Dedifferentiated amniotic fluid mesenchymal stem cell (primary cell): ENCODE results near the gene DNAH10.
"Not testable (repeated sequence)": the region's sequence is repeated elsewhere in the genome, so short reads cannot be mapped to it uniquely, and the experiment has no call there.

Source experiments
- DNase-seq: peaks from one replicate; pipeline ENCODE4 v3.0.0-alpha.2; 2016; ENCODE audit errors: extremely low spot score

DNAH10 gene

GRCh38 chr12:123744836-123745235 is 17.3 kb upstream of the DNAH10 start:
- no peak for DNase-seq

GRCh38 chr12:123747309-123747708 is 14.8 kb upstream of the DNAH10 start:
- DNase-seq, result no peak

GRCh38 chr12:123748161-123748560 is 13.9 kb upstream of the DNAH10 start:
- no peak for DNase-seq

DNA sequence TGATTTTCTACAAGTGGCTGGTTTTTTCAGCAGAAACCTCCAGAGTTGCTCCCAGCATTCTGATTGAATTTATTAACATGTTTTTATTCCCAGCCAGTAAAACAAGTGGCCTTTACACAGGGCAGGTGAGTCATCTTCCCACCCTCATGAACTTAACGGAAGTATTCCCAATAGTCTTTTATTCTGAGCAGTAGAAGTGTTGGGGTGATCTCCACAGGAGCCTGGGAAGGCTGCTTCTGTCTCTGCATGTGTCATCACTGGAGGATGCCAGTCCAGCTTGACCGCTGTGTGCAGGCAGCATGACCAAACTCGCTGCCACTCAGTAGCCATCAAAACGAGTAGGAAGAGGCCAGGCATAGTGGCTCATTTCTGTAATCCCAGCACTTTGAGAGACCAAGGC is 13.4 kb upstream of the DNAH10 start:
- no peak for DNase-seq

DNA sequence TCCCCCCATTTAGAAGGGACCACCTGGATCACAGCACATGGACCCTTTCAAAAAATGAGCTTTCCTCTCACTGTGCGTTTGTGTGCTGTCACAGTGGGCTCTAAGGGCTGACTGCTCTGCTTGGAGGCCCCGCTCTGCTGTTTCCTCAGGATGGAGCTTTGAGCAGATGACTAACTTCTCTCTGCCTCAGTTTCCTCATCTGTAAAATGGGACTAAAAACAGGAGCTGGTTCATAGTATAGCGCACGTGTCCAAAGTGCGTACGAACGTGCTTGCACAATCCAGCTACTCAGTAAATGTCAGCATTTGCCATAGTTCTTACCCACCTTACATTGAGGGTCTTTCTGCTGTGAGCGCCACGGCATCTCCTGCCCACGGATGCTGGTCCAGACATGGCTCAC is 12.7 kb upstream of the DNAH10 start:
- no peak for DNase-seq

DNA sequence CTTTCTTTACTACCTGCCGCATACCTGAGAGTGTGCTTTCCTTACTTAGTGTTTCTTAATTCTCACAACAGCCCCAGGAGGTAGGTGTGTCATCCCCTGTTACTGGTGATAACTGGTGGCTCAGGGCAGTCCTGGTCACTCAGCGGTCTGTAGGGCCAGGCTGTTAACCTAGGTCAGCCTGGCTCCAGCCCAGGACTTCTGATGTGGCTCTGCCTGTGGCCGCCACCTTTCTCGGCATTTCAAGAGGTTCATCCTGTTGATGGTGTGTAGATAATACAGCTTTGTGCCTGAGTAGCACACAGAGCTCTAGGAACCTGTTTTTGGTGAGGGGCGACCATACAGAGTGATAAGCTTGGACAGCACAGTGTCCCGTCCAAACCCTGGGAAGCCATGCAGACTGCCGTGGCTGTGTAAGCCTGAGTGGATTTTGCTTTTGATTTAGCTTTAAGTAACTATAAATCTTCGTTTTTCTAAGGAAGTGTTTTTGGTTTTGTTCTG is 11.9 kb upstream of the DNAH10 start:
- DNase-seq, result no peak

- DNase-seq, result no peak
These were observed 10.1 kb upstream of the DNAH10 start for GRCh38 chr12:123752046-123752445.

GRCh38 chr12:123754041-123754772 is 7.9 kb upstream of the DNAH10 start:
- DNase-seq, result no peak

DNA sequence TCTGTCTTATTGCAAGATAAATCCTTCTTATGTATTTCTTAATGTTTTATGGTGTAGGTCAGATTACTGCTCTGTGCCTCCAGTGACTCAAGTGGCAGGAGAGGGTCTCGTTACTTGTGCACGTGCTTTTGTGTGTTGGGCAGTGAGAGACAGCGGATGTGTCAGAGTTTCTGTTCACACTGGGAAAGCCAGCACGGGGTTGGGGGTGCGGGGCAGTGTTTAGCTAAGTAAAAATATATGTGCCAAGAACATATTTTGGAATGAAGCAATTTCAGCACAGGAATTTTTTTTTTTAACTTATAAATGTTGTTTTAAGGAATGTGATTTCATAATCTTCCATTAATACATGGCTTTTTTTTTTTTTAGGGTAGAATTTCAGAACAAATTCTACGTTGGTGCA is 4.5 kb upstream of the DNAH10 start:
- DNase-seq, result peak; percentile 41

- no peak for DNase-seq
These were observed 1.7 kb upstream of the DNAH10 start for GRCh38 chr12:123760267-123760938.

GRCh38 chr12:123762715-123763052 is 583 bp downstream of the DNAH10 start:
- DNase-seq, result no peak

DNA sequence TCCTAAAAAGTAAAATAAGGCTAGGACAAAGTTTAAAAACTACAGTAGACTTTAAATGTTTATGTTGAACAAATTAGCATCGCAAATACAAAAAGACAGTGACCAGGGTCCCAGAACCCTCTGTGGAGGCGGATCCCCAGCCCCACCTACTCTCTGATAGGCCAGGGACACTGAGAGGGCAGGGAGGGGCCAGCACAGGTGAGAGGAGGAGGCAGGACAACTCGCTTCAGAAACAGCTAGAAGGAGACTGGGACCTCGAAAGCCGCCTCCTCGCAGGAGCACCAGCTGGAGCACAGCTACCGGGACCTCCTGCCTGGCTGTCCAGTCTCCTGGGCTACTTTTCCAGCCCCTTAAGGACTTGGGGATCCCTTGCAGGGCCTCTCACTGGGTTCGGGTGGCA is 992 bp downstream of the DNAH10 start:
- no peak for DNase-seq

DNA sequence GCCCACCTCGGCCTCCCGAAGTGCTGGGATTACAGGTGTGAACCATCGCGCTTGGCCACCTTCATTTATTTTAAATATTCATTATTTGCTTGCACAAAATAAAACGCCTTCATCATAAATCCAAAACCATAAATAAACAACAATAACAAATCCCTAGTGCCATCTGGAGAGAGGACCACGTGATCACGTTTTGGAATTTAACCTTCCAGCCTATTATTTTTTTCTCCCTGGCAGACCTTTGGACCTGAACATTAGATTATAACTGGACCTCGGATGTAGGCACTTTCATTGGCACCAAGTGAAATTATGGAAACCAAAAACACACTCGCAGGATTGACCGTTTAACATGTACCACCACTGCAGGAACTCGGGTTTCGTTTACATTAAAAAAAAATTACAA is 2.0 kb downstream of the DNAH10 start:
- DNase-seq, result no peak

GRCh38 chr12:123765504-123766035 is 3.5 kb downstream of the DNAH10 start:
- DNase-seq, result no peak

- DNase-seq, result no peak
These were observed 5.5 kb downstream of the DNAH10 start for GRCh38 chr12:123767613-123768012.

DNA sequence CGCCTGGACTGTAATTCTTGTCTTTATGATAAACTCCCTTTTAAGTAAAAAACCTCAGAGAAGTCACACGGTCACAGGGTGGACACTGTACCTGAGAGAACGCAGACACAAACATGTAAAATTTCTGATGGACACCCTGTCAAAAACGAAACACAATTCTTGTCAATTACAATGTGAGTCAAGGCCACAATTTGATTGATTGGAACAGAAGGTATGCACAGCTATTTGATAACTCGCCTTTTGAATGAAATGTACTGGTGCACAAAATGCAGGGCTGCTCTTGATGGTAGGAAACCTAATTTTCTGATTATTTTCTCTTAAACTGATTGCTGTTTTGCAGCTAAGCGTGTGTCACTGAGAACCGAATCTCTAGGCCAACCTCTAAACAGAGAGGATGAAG is 9.2 kb downstream of the DNAH10 start:
- DNase-seq, result no peak

DNA sequence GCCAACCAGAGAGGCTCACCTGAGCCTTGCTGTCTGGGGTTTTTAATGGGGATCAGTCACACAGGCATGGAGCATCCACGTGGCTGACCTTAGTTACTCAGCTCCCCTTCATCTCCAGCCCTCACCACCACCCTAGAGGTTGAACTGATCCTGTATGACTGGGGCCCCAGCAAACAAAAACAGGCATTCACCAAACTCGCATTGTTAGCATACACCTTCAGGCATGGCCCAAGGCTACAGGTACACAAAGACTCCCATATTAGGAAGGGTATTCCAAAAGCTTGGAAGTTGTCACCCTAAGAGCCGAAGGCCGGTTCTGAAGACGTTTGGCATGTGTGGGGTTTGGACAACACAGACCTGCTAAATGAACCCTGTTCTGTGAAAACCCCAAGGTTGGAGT is 10.0 kb downstream of the DNAH10 start:
- no peak for DNase-seq

DNA sequence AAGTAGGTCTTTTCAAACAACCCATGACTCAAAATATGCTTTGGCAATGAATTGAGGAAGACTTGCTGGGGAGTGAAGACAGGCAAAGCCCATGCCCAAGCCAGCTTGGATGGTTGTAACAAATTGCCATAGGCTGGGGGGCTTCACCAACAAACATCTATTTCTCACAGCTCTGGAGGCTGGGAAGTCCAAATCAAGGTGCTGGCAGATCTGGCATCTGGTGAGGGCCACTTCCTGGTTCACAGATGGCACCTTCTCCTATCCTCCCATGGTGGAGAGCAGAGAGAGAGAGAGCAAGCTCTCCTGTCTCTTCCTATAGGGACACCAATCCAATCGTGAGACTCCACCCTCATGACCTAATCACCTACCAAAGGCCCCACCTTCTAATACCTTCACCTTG is 11.3 kb downstream of the DNAH10 start:
- no peak for DNase-seq

DNA sequence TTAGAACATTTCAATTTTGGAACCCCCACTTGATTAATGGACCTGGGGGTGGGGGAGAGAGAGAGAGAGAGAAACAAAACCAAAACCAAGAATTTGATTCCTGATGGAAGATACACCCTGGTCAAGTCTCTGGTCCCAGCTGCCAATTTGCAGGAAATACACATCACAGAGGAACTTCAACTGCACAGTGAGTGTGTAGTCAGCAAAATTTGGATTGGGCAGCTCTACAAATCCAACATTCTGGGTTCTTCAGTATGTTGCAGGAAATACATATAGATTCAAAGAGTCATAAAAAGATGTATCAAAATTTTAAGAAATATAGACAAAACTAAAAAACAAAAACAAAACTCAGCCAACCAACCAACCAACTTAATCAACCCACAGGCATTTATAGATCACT is 17.4 kb downstream of the DNAH10 start:
- DNase-seq, result no peak

- no peak for DNase-seq
These were observed 21.1 kb downstream of the DNAH10 start for GRCh38 chr12:123782997-123783792.

DNA sequence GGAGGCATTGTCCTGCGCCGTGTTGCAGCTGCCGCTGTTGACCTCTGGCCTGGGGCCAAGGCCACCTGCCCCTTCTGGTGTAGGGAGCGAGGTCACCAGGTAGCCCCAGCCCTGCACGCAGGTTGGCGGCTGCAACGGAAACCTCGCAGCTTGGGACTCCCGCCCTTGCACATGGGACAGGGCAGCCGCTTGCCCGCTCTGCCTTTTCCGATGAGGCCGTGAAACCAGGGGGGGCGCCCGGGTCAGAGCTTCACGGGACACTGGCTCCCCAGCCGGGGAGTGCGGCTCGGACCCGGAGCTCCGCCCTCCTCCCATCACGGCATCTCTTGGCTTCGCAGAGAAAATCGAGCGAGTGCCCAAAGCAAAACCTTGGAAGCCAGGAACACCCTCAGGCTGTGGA is 25.4 kb downstream of the DNAH10 start:
- no peak for DNase-seq

- no peak for DNase-seq
These were observed 26.4 kb downstream of the DNAH10 start for GRCh38 chr12:123788541-123788940.

DNA sequence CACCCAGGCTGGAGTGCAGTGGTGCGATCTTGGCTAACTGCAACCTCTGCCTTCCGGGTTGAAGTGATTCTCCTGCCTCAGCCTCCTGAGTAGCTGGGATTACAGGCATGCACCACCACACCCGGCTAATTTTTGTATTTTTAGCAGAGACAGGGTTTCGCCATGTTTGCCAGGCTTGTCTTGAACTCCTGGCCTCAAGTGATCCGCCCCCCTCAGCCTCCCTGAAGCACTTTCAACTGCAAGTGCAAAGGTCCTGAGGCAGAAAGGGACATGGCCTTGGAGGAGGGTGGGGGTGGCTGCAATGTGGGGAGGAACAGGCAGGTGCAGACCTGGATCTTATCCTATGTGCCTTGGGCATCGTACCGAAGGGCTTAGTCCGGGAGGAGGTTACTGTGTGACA is 27.3 kb downstream of the DNAH10 start:
- DNase-seq, result not testable (repeated sequence)
